HUES48 (cell line): Measurements from ENCODE around the gene PLPPR1.

ENCODE experiments used
- H3K27ac ChIP-seq: one replicate; pipeline ENCODE4 v1.7.0; 2013; ENCODE audit warnings: low read depth, low read length, inconsistent platforms
- H3K27me3 ChIP-seq: 2 replicates; pipeline ENCODE4 v1.6.1; 2013; ENCODE audit warnings: mild to moderate bottlenecking, low read length; ENCODE audit not compliant: control insufficient read depth, insufficient read depth
- H3K36me3 ChIP-seq: 2 replicates; pipeline ENCODE4 v1.6.1; 2013; ENCODE audit warnings: low read length; ENCODE audit not compliant: control insufficient read depth, insufficient read depth
- H3K4me1 ChIP-seq: 2 replicates; pipeline ENCODE4 v1.6.1; 2013; ENCODE audit warnings: mild to moderate bottlenecking, low read length; ENCODE audit not compliant: control insufficient read depth, insufficient read depth
- H3K4me3 ChIP-seq: 2 replicates; pipeline ENCODE4 v1.5.1; 2013; ENCODE audit warnings: mild to moderate bottlenecking, low read depth, low read length
- H3K9ac ChIP-seq: 2 replicates; pipeline ENCODE4 v1.6.1; 2013; ENCODE audit warnings: mild to moderate bottlenecking, low read depth, low read length, moderate library complexity
- H3K9me3 ChIP-seq: 2 replicates; pipeline ENCODE4 v1.6.1; 2013; ENCODE audit warnings: low read length; ENCODE audit not compliant: control insufficient read depth, insufficient read depth

Gene PLPPR1

DNA sequence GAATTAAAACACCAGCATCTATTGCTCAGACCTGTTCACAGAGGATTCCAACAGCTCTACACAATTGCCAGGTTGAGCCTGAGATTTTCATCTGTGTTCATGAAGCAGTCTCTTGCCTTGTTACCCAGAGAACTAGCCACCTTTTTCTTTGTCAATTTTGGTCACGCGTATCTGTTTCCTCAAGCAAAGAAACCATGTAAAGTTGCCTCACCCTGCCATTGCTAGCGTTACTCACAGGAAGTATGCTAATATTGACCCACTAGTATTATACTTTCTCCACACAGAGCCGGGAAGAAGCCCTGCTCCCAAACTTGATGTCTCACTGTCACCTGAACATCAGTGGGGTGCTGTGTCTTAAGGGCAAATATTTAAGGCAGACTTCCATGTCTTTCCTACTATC lies 168.5 kb downstream of the PLPPR1 start:
- H3K27ac ChIP-seq = no peak overlapping the region
- no peaks in the 10 kb centered on the region for H3K36me3 ChIP-seq
- H3K9me3 ChIP-seq = no peaks in the 10 kb centered on the region
- no peaks in the 10 kb centered on the region for H3K4me1 ChIP-seq
- no peak overlapping the region for H3K4me3 ChIP-seq
- H3K9ac ChIP-seq = no peak overlapping the region
- H3K27me3 ChIP-seq = no peaks in the 10 kb centered on the region

DNA sequence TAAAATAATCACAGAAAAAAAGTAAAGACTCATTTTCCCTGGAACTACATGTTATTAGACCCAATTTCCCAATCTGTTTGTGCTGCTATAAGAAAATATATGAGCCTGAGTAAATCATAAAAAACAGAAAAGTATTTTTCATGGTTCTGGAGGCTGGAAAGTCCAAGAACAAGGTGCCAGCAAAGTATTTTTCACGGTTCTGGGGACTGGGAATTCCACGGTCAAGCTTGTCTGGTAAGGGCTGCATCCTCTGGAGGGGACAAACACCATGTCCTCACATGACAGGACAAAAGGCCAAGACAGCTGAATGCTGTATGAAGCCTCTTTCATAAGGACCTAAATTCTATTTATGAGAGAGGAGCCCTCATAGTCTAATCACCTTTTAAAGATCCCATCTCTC lies 172.3 kb downstream of the PLPPR1 start:
- no peaks in the 10 kb centered on the region for H3K9me3 ChIP-seq

DNA sequence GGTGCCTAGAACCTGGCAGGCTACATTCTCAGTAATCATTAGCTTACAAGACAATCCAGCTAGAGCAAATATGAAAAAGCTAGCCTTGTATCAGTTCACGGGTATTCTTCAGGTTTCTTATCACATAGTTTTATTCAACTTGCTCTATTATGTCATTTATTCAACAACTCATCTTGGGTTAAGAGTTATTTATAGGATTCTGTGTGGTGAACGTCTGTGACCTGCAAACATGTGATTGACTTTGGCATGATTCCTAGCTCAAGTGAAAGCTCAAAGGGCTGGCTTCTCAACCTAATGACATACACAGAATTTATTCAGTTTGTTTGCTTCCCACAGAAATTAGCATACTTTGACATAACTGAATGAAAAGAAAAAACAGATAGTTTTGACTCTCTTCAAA lies 173.1 kb downstream of the PLPPR1 start:
- no peak overlapping the region for H3K27ac ChIP-seq
- H3K9me3 ChIP-seq = no peaks in the 10 kb centered on the region
- H3K4me1 ChIP-seq = peaks cover 2% of the 10 kb centered on the region; the same call in 1 of the 2 replicates
- no peaks in the 10 kb centered on the region for H3K27me3 ChIP-seq
- H3K36me3 ChIP-seq = no peaks in the 10 kb centered on the region
- H3K4me3 ChIP-seq = no peak overlapping the region
- H3K9ac ChIP-seq = no peak overlapping the region

More for the DNA sequence above, 172.3 kb downstream of the PLPPR1 start:
- no peak overlapping the region for H3K4me3 ChIP-seq
- H3K9ac ChIP-seq = no peak overlapping the region
- no peaks in the 10 kb centered on the region for H3K27me3 ChIP-seq
- H3K27ac ChIP-seq = no peak overlapping the region
- peaks cover 2% of the 10 kb centered on the region; the same call in 1 of the 2 replicates for H3K4me1 ChIP-seq
- H3K36me3 ChIP-seq = no peaks in the 10 kb centered on the region

DNA sequence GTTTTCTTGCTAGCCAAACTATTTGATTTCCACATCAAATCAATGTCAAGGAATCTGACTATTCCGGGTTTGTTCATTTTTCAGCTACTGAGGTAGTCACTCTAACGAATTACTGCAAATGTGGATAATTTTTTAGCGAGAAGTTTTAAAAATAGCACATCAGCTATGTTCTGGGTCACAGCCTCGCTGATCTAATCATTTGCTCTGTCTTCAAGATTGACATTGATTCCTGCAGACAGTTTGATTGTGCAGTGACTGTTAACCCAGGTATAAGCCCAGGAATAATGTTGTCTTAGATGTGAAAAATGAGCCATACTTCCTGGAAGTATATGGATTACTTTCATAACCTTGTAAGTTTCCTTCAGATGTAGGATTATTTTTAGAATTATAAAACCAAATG lies 181.1 kb downstream of the PLPPR1 start:
- Histone ChIP-seq H3K36me3 (no peaks in the 10 kb centered on the region), H3K9me3 (no peaks in the 10 kb centered on the region), H3K9ac (no peak overlapping the region), H3K27me3 (no peaks in the 10 kb centered on the region), H3K27ac (no peak overlapping the region), H3K4me3 (no peak overlapping the region), H3K4me1 (peaks cover 2% of the 10 kb centered on the region; the same call in 1 of the 2 replicates)

DNA sequence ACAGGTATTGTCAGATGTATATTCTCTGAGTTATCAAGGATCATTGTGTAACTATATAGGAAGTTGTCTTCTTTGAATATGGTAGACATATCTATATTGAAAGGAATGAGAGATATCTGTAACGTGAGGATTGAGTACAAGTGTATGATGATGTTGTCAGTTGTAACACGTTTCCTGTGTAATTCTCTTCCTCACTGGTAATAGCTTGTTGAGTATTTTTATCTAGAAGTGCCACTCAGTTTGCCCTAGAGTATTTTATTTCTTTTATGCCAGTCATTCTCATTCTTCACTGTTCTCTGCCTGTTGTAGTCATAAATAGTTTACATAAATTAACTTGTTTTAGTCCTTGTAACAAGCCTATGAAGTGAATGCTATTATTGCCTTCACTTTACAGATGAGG lies 184.1 kb downstream of the PLPPR1 start:
- Histone ChIP-seq H3K36me3 (no peaks in the 10 kb centered on the region), H3K9ac (no peak overlapping the region), H3K27ac (no peak overlapping the region), H3K27me3 (no peaks in the 10 kb centered on the region), H3K4me1 (no peaks in the 10 kb centered on the region), H3K4me3 (no peak overlapping the region), H3K9me3 (no peaks in the 10 kb centered on the region)

DNA sequence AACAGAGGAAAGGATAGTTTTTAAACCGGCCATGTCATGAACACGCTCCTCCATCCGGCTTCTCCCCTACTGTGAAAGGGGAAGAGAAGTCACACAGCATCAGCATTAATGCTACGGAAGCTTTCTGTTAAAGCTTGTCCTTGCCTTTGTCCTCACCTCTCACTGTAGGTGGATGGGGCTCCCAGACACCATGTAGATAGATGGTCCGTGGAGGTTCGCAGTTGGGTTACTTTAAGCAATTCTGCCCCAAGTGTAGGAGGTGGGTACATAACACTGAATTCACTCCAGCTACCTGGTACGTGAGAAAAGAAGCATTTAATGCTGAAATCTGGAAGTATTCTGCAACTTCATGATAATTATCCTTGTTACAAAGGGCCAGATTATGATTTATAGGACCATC lies 190.5 kb downstream of the PLPPR1 start:
- Histone ChIP-seq H3K4me3 (no peak overlapping the region), H3K36me3 (no peaks in the 10 kb centered on the region), H3K27me3 (no peaks in the 10 kb centered on the region), H3K9ac (no peak overlapping the region), H3K4me1 (no peaks in the 10 kb centered on the region), H3K27ac (no peak overlapping the region), H3K9me3 (no peaks in the 10 kb centered on the region)

DNA sequence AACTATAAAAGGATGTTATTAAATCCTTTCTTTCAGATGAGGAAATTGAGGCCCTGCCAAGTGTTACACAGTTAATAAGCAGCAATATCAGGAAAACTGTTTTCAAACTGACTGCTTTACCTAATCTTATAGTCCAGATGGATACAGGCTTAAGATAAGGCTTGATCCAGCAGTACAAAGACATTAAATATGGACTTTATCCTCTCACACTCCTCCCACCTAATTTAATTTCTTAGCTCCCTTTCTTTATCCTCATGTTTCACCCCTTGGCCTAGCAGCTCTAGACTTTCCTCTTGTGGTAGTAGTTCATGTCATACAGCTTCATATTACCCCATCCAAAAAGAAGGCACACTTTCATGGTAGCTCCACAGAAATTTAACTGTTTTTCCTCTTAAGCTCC lies 191.8 kb downstream of the PLPPR1 start:
- Histone ChIP-seq H3K9ac (no peak overlapping the region), H3K9me3 (no peaks in the 10 kb centered on the region), H3K4me1 (no peaks in the 10 kb centered on the region), H3K4me3 (no peak overlapping the region), H3K27me3 (no peaks in the 10 kb centered on the region), H3K27ac (no peak overlapping the region), H3K36me3 (no peaks in the 10 kb centered on the region)

DNA sequence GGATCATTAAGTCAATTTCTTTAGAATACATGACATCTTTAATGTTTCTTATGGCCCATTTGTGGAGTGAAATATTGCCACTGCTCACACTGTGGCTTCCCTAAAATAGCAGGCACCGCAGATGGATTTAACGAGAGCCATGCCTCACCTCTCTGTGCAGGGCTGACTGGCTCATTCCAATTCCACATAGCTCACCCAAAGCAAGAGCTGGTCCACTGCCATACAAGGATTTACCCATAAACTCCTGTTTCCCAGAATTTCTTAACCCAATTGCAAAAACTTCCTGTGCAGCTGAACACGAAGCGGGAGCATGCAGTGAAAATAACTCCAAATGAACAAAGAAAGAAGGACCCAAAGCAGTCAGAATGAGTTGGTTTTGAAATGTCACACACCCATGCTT lies 196.7 kb downstream of the PLPPR1 start:
- Histone ChIP-seq H3K9me3 (no peaks in the 10 kb centered on the region), H3K27me3 (no peaks in the 10 kb centered on the region), H3K9ac (no peak overlapping the region), H3K36me3 (no peaks in the 10 kb centered on the region), H3K27ac (no peak overlapping the region), H3K4me1 (peaks cover 6% of the 10 kb centered on the region), H3K4me3 (no peak overlapping the region)

DNA sequence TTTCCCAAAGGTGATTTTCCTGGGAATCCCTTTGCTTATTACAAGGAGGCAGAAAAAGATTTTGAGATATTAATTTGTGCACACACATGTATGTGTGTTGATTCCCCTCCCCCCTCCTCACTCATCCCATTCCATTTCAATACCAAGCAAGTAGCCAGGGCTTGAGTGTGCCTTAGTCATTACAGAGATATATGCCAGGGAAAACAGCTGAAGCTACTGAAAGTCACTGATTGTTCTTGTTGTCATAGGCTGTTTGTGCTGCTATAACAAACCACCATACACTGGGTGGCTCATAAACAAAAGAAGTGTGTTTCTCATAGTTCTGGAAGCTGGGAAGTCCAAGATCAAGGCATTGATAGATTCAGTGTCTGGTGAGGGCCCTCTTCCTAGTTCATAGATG lies 197.6 kb downstream of the PLPPR1 start:
- H3K36me3 ChIP-seq = no peaks in the 10 kb centered on the region
- H3K9ac ChIP-seq = no peak overlapping the region
- no peaks in the 10 kb centered on the region for H3K9me3 ChIP-seq
- H3K27ac ChIP-seq = no peak overlapping the region
- peaks cover 14% of the 10 kb centered on the region for H3K4me1 ChIP-seq
- no peak overlapping the region for H3K4me3 ChIP-seq
- no peaks in the 10 kb centered on the region for H3K27me3 ChIP-seq

DNA sequence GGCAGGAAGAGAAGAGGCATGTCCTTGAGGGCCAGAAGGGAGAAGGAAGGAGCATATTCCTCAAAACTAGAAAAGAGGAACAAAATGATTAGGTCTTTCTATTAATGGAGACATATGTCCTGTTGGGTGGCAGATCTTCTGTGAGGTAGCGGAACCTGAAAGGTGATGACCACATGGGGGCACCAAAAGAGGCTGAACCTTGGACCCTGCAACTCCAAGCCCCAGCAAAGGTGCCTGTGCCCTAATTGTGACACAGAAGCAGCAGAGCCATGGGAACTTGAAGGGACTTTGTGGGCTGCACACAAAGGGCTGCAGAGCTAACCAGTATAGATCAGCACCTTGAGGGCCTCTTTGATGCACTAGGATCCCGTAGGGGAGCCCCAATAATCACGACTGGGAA lies 198.3 kb downstream of the PLPPR1 start:
- H3K9me3 ChIP-seq = no peaks in the 10 kb centered on the region
- H3K9ac ChIP-seq = no peak overlapping the region
- H3K27me3 ChIP-seq = no peaks in the 10 kb centered on the region
- H3K4me3 ChIP-seq = no peak overlapping the region
- no peak overlapping the region for H3K27ac ChIP-seq
- no peaks in the 10 kb centered on the region for H3K36me3 ChIP-seq
- peaks cover 21% of the 10 kb centered on the region for H3K4me1 ChIP-seq

DNA sequence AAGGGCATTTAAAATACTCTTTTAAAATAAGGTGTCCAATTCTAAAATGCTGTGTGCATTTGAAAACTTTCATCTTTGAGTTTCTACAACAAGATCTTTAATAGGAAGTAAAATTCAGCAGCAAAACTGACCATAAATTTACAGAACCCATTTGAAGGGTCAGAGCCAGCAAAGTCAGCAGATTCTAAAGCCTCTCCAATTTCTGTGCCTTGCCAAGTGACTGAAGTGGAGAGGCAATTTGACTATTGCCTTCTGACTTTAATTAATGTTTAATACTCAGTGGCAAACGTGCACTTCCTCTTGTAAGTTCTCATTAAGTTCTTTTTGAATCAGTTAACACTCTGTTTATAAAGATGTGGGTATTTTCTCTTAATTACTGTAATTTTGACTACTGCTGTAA lies 201.1 kb downstream of the PLPPR1 start:
- H3K4me1 ChIP-seq = peaks cover 33% of the 10 kb centered on the region
- no peaks in the 10 kb centered on the region for H3K36me3 ChIP-seq
- no peaks in the 10 kb centered on the region for H3K27me3 ChIP-seq
- H3K9me3 ChIP-seq = no peaks in the 10 kb centered on the region
- H3K4me3 ChIP-seq = no peak overlapping the region
- no peak overlapping the region for H3K9ac ChIP-seq
- H3K27ac ChIP-seq = no peak overlapping the region

DNA sequence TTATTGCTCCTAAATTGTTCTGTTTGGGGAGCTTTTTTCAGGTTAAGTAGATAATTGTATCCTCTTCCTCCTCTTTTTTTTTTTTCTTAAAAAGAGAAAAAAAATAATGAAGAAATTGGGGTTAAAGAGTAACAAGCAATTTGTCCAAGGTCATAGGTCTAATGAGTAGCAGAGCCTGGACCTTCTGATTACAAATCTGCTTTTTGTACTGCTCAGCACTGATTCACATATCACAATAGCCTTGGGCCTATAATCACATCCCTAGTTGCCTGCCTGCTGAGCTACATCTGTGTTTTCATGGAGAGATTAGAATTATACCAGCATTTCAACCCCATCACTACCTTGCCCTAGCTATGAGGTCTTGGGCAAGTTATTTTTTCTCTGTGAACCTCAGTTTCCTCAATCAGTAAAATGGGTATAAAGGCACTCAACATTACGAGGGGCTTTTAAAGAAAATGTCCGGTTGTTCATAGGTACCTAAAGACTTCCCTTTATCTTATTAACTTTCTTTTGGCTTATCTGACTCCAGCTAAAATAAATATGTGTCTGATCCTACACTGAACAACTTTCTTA lies 204.0 kb downstream of the PLPPR1 start:
- no peak overlapping the region for H3K9ac ChIP-seq
- H3K36me3 ChIP-seq = no peaks in the 10 kb centered on the region
- peaks cover 42% of the 10 kb centered on the region for H3K4me1 ChIP-seq
- H3K9me3 ChIP-seq = no peaks in the 10 kb centered on the region
- H3K4me3 ChIP-seq = no peak overlapping the region
- H3K27ac ChIP-seq = no peak overlapping the region
- H3K27me3 ChIP-seq = no peaks in the 10 kb centered on the region
